Measurements from ENCODE around the gene SLC24A3.
A peak's percentile ranks its signal among the peaks of the same experiment; 100 is the strongest.
"Not testable (repeated sequence)": the region's sequence is repeated elsewhere in the genome, so short reads cannot be mapped to it uniquely, and the experiment has no call there.

SLC24A3 gene

GRCh38 chr20:19727251-19727847 lies 514.9 kb downstream of the SLC24A3 start:
- no peak for DNase-seq

DNA sequence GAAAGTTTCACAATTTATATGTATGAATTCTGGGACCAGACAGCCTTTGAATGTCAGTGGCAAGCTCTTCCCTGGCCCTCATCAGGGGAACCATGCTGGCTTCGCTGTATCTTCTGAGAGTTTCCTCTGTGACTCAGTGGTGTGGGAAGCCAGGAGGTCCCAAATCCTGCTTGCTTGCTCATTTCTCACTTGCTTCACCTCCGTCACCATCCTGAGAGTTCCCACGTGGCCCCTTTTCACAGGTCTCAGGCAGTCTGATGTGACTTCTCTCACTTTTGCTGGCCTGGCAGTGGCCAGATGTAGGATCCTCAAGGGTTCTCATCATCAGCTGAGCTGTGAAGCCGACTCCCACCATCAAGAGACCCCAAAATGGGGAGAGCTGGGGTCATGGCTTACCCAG lies 517.2 kb downstream of the SLC24A3 start:
- no peak for DNase-seq

DNA sequence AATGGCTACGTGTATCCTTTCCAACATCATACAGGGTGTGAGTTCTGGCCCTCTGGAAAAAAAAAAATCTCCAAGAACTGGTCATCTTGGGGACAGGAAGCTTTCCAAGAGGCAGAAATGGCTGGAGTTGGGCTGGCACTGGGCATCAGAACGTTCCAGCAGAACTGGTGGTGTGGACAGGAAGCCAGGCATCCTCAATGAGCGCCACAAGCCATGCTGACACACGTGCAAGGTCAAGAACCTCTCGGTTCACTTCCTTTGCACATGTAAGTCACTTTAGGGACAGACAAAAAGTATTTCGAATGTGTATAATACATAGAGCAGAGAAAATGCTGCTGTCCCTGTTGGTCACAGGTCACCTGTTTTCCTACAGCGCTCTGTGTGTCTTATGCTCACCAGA lies 518.3 kb downstream of the SLC24A3 start:
- no peak for DNase-seq

DNA sequence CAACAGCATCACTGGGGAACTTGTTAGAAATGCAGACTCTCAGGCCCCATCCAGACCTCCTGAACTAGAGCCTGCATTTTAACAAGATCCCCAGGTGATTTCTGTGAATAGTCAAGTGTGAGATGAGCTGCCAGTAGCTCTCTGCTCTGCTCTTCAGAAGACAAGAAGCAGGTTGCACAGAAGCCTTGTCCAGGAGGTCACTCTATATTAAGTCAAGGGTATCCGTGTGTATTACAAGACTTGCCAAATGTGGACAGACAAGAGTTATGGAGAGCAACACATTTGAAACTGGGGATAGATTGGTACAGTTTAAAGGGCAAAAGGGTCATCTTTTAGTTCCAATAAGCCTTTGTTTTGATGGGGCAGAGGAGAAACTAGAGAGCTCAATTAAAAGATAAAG lies 522.4 kb downstream of the SLC24A3 start:
- DNase-seq, result no peak

GRCh38 chr20:19735446-19735845 lies 523.0 kb downstream of the SLC24A3 start:
- peak; percentile 16 to 44 for DNase-seq

DNA sequence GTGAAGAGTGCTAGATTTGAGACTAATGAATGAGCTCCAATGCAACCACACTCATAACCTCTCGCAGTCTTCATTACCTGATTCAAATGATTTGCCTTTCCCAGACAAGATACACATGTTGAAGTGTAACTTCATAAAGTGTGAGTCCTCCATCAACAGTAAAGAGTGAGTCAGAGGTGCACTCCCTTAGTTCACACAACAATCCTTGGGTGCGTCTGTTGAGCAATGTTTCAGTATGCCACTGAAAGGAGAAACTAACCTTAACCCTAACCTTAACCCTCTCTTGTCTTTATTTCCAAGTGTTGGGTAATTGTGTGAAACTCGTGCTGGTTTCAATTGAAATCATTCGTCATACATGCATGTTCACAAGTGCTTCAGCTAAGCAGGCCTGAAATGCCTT lies 524.6 kb downstream of the SLC24A3 start:
- DNase-seq, result no peak

- no peak for DNase-seq
These were observed 526.5 kb downstream of the SLC24A3 start for GRCh38 chr20:19738951-19739350.

DNA sequence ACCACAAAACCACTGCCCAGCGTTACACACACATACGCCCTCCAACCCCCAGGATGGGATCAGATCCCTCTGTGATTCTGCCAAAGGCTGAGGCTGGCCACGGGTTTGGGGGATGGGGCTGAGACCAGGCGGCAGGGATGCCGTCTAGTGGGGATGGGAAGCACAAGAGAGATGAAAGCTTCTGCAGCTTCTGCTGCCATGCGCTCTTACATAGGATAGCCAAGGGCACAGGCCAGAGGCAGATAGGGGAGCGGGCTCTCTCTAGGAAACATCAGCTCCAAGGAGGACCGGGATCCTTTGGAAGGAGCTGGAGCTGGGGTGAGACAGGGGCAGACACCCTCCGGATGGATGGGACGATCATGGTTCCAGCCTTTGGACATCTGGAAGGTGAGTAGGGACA lies 526.9 kb downstream of the SLC24A3 start:
- no peak for DNase-seq

DNA sequence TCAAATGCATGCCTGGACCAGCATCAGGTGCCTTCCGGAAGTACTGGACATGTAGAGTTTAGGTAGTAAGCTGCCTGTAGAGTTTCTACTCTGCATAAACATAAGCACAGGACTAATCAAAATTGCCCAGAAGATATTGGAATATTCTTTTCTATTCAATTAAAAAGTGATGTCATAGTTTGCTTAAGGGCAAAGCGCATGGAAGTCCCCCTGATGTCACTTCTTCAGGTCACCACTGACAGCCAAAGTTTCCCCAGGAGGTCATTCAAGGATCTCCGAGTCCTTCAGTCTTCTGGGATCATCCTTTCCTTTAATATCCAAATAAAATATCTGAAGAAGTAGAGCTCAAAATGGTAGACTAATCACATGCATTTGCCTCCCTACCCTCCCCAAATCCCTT lies 528.1 kb downstream of the SLC24A3 start:
- no peak for DNase-seq

- no peak for DNase-seq
These were observed 529.5 kb downstream of the SLC24A3 start for GRCh38 chr20:19741924-19742323.

GRCh38 chr20:19742974-19743639 lies 530.7 kb downstream of the SLC24A3 start:
- no peak for DNase-seq

DNA sequence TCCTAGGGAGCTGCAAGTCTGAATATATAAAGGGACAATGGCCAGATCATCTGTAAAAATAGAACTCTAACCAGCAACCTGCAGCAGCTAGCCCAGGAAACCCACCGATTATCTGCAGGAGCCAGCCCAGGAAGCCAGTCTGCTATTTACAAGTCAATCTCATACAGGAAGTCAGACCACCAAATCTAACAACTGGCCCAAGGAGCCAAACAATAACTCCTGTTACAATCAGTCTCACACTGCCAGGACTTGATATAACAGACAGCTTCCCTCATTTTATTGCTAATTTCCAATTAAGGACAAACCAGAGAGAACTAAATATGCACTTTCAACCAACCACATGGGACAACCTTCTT lies 531.2 kb downstream of the SLC24A3 start:
- no peak for DNase-seq

- DNase-seq, result no peak
These were observed 532.7 kb downstream of the SLC24A3 start for GRCh38 chr20:19745106-19745505.

DNA sequence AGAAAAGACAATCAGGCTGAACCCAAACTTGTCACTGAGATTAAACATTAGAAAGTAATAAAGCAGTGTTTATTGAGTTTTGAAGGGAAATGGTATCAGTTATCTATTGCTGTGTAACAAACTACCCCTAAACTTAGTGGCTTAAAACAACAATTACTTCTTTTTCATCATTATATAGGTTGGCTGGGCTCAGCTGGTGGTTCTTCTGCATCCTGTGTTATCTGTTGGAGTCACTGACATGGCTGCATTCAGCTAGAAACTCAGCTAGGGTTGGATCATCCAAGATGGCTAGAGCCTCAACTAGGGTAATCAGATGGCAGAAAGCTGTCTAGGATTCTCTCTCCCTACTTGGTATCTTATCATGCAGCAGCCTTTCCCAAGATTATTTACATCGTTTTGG lies 533.1 kb downstream of the SLC24A3 start:
- DNase-seq, result no peak

- no peak for DNase-seq
These were observed 534.0 kb downstream of the SLC24A3 start for GRCh38 chr20:19746396-19746795.

GRCh38 chr20:19747903-19748302 lies 535.5 kb downstream of the SLC24A3 start:
- DNase-seq, result no peak

DNA sequence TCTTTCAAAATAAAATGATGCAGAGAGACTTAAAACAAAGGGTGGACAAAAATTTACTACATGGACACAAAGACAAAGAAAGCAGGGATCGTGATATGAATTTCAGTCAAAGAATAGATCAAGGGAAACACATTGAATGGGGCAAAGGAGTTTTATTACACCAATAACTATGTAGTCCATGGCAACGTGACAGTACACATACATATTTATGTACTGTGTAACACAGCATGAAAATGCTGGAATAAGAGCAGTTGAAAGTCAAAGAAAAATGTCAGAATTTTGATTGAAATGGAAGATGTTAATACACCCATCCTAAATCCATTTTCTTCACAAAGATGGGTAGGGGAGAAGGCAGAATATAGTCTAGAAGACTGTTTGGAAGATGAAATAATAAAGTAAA lies 536.2 kb downstream of the SLC24A3 start:
- DNase-seq, result no peak

DNA sequence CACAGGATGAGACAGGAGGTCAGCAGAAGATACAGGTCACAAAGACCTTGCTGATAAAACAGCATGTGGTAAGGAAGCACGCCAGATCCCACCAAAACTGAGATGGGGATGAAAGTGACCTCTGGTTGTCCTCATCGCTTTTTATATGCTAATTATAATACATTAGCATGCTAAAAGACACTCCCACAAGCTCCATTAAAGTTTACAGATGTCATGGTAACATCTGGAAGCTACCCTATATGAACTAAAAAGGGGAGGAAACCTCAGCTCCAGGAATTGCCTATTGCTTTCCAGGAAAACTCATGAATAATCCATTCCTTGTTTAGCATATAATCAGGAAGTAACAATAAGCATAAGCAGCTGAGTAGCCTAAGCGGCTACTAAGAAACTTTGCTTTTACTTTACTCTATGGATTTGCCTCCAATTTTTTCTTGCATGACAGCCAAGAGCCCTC lies 537.2 kb downstream of the SLC24A3 start:
- DNase-seq, result no peak

GRCh38 chr20:19750101-19750606 lies 537.7 kb downstream of the SLC24A3 start:
- DNase-seq, result no peak

DNA sequence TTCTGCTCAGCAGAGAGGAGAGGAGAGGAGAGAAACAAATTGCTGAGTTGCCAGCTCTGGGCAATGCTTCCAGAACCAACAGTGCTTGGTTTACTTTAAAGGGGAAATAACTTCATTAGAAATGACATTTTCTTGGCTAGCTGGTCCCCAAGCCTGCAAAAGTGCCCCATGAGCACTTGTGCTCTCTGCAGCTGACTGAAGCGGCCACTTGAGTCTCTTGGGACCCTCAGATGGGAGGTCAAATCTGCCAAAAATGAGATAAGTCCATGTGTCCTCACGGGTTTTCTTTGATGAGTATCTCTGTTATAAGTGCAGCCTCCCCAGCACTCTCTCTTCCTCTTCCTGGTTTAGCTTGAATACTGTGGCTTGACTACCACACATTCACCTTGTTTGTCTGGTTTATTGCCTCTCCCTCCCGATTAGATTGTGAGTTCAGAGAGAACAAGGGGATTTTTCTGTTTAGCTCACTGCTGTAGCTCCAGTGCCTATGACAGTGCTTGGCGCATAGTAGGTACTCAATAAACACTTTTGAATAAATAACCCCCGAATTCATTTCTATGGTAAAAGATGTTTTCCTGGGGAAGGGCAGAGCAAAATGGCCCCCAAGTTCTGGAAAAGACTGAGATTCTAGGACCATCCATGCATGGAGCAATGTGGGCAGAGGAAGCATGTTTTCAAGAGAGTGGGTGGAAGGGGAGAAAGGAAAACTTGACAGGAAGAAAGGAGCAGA lies 538.6 kb downstream of the SLC24A3 start:
- no peak for DNase-seq

GRCh38 chr20:19754201-19754600 lies 541.8 kb downstream of the SLC24A3 start:
- not testable (repeated sequence) for DNase-seq

DNA sequence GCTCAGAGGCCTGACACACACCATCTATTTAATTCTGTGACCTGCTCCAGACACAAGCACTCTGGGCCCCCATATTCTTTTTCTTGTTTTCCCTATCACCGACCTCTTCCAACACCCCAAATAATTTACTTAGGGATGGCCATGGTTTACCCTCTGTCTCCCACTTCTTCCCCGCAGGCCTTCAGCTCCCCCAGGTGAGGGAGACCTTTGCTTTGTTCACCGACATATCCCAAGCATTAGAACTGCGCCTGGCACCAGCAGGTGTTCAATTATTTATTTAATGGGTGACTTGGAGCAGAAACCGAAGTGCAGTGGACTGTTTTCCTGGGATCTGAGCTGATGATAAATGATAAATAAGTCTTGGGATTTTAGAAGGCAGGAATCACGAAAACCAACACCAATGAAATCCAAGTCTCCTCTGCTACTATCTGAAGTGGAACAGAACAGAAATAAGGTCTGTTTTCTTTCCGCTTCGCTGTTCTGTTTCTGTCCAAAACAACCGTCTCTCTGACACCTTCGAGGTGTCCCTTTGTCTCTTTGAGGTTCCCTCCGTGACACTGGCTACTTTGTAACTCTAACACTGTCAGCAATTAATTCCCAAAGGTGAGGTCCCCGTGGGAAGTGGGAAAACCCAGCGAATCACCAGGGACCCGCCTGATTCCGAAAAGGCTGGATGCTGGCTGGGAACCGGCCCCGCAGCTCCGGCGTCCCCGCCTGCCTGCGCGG lies 544.5 kb downstream of the SLC24A3 start:
- peak in 1 of 2 experiments; percentile 17 for DNase-seq

GRCh38 chr20:19757487-19758132 lies 545.2 kb downstream of the SLC24A3 start:
- DNase-seq, result peak; percentile 72 to 86
